H1 (cell line): ENCODE results near the gene CALY. TPM values are rescaled to one million over a fixed set of nuclear protein-coding genes. Genes with fewer than 3 reads are reported as not detected.

Source experiments
- CTCF ChIA-PET: fragments of 300-600 bp; sonication (Branson Sonifier 250); formaldehyde crosslinking; loops from one replicate; lab custom pipeline; 2021; ENCODE audit not compliant: partially characterized antibody; lab: Charles Lee
- POLR2A ChIA-PET: fragments of 300-600 bp; sonication (Branson Sonifier 250); formaldehyde crosslinking; loops from one replicate; lab custom pipeline; 2021; ENCODE audit warnings: inconsistent platforms; ENCODE audit not compliant: partially characterized antibody; lab: Charles Lee
- DNase-seq, 2 experiments: peaks; one replicate each; pipeline versions ENCODE4 v3.0.0 to v3.0.0-alpha.2; 2010 to 2022; ENCODE audit warnings: low spot score in 2 of 2, low read depth in 1 of 2, mixed read lengths in 1 of 2
- FAIRE-seq: peaks from 2 replicates; lab custom pipeline; 2011; peaks lifted over from hg19 to GRCh38; lab: Jason Lieb, UNC
- H2AFZ ChIP-seq: 2 replicates; pipeline ENCODE4 v1.8.1; 2012; ENCODE audit warnings: low read length, inconsistent platforms
- H2AK5ac ChIP-seq: 2 replicates; pipeline ENCODE4 v1.6.1; 2013; ENCODE audit warnings: low read depth, low read length
- H2BK120ac ChIP-seq: replicated peaks from 2 replicates; pipeline ENCODE3; 2013; ENCODE audit warnings: low read depth, low read length, inconsistent platforms
- H2BK12ac ChIP-seq: 2 replicates; pipeline ENCODE4 v1.6.1; 2013; ENCODE audit warnings: low read depth, low read length
- H2BK15ac ChIP-seq: 2 replicates; pipeline ENCODE4 v1.6.1; 2013; ENCODE audit warnings: low read length
- H2BK20ac ChIP-seq: 2 replicates; pipeline ENCODE4 v1.6.1; 2013; ENCODE audit warnings: low read length
- H2BK5ac ChIP-seq: 2 replicates; pipeline ENCODE4 v1.6.1; 2013; ENCODE audit warnings: low read depth, low read length
- H3K14ac ChIP-seq: 2 replicates; pipeline ENCODE4 v1.6.1; 2013; ENCODE audit warnings: inconsistent platforms; ENCODE audit not compliant: insufficient read length
- H3K18ac ChIP-seq: 2 replicates; pipeline ENCODE4 v1.6.1; 2013; ENCODE audit warnings: low read length; ENCODE audit errors: extremely low read depth
- H3K23ac ChIP-seq: 2 replicates; pipeline ENCODE4 v1.6.1; 2013; ENCODE audit warnings: inconsistent platforms; ENCODE audit not compliant: insufficient read length
- H3K23me2 ChIP-seq: 2 replicates; pipeline ENCODE4 v1.6.1; 2013; ENCODE audit warnings: low read depth, low read length
- H3K27ac ChIP-seq: 2 replicates; pipeline ENCODE4 v1.6.1; 2011; ENCODE audit warnings: low read depth, low read length, inconsistent platforms
- H3K27me3 ChIP-seq, 4 experiments: replicated peaks in 1 of 4; 1 replicate in 1 of 4; 2 replicates in 3 of 4; pipeline versions ENCODE4 v1.6.1 to v1.8.1; 2011 to 2013; ENCODE audit warnings: low read length in 3 of 4, mild to moderate bottlenecking in 3 of 4, inconsistent platforms in 2 of 4, mixed read lengths in 2 of 4, moderate library complexity in 1 of 4; ENCODE audit not compliant: control insufficient read depth in 3 of 4, insufficient read depth in 3 of 4; ENCODE audit errors: extremely low read depth in 1 of 4
- H3K36me3 ChIP-seq, 4 experiments: 2 replicates each; pipeline versions ENCODE4 v1.6.1 to v1.8.1; 2011 to 2013; ENCODE audit warnings: mild to moderate bottlenecking in 4 of 4, low read length in 3 of 4, moderate library complexity in 2 of 4, control low read depth in 1 of 4, inconsistent platforms in 1 of 4; ENCODE audit not compliant: insufficient read depth in 4 of 4, control insufficient read depth in 2 of 4
- H3K4ac ChIP-seq: replicated peaks from 2 replicates; pipeline ENCODE3; 2013; ENCODE audit warnings: low read length, low read depth, mixed read lengths, inconsistent platforms; ENCODE audit not compliant: insufficient read length
- H3K4me1 ChIP-seq, 4 experiments: replicated peaks in 1 of 4; 1 replicate in 1 of 4; 2 replicates in 3 of 4; pipeline versions ENCODE4 v1.6.1 to v1.8.1; 2011 to 2013; ENCODE audit warnings: low read length in 3 of 4, inconsistent platforms in 2 of 4, mixed read lengths in 1 of 4; ENCODE audit not compliant: insufficient read depth in 4 of 4, control insufficient read depth in 3 of 4
- H3K4me2 ChIP-seq, 2 experiments: 2 replicates each; pipeline versions ENCODE4 v1.6.1 to v1.8.1; 2011 to 2013; ENCODE audit warnings: low read depth in 2 of 2, low read length in 2 of 2, control low read depth in 1 of 2, inconsistent platforms in 1 of 2, mild to moderate bottlenecking in 1 of 2; ENCODE audit not compliant: insufficient read depth in 1 of 2
- H3K4me3 ChIP-seq, 4 experiments: fragments of 200-600, 300-600 bp in 1 of 4; sonication (generic), shearing (Covaris generic), sonication (Bioruptor Twin) in 1 of 4; 2 replicates each; pipeline versions ENCODE4 v1.5.1 to v1.8.1; 2011 to 2016; ENCODE audit warnings: low read length in 4 of 4, low read depth in 3 of 4, control low read depth in 2 of 4, inconsistent platforms in 2 of 4, mild to moderate bottlenecking in 2 of 4, mixed read lengths in 1 of 4, moderate library complexity in 1 of 4; ENCODE audit not compliant: insufficient read depth in 2 of 4; ENCODE audit errors: extremely low read depth in 1 of 4
- H3K56ac ChIP-seq: replicated peaks from 2 replicates; pipeline ENCODE3; 2013; ENCODE audit warnings: low read depth, mild to moderate bottlenecking, mixed read lengths, low read length, inconsistent platforms; ENCODE audit not compliant: insufficient read length
- H3K79me1 ChIP-seq: 2 replicates; pipeline ENCODE4 v1.6.1; 2013; ENCODE audit warnings: low read depth, low read length, control low read depth
- H3K79me2 ChIP-seq, 2 experiments: 2 replicates each; pipeline versions ENCODE4 v1.6.1 to v1.8.1; 2012 to 2013; ENCODE audit warnings: low read length in 2 of 2, mild to moderate bottlenecking in 2 of 2, inconsistent platforms in 1 of 2; ENCODE audit not compliant: insufficient read depth in 2 of 2, control insufficient read depth in 1 of 2
- H3K9ac ChIP-seq, 4 experiments: replicated peaks in 1 of 4; 1 replicate in 1 of 4; 2 replicates in 3 of 4; pipeline versions ENCODE4 v1.6.1 to v1.8.1; 2011 to 2013; ENCODE audit warnings: low read depth in 3 of 4, low read length in 3 of 4, control low read depth in 2 of 4, mild to moderate bottlenecking in 2 of 4, moderate library complexity in 2 of 4, inconsistent platforms in 1 of 4; ENCODE audit errors: extremely low read depth in 1 of 4
- H3K9me3 ChIP-seq, 2 experiments: 2 replicates each; pipeline versions ENCODE4 v1.6.1 to v1.8.1; 2012 to 2013; ENCODE audit warnings: mild to moderate bottlenecking in 2 of 2, moderate library complexity in 2 of 2, control low read depth in 1 of 2, inconsistent platforms in 1 of 2, low read depth in 1 of 2, low read length in 1 of 2, mixed read lengths in 1 of 2; ENCODE audit not compliant: insufficient read depth in 2 of 2
- H4K20me1 ChIP-seq, 2 experiments: replicated peaks in 1 of 2; 2 replicates each; pipeline versions ENCODE3 to v1.8.1; 2011 to 2013; ENCODE audit warnings: inconsistent platforms in 2 of 2, low read length in 2 of 2, mild to moderate bottlenecking in 1 of 2; ENCODE audit not compliant: insufficient read depth in 2 of 2, control insufficient read depth in 1 of 2
- H4K5ac ChIP-seq: 2 replicates; pipeline ENCODE4 v1.6.1; 2013; ENCODE audit warnings: low read length, low read depth, mixed read lengths, inconsistent platforms; ENCODE audit not compliant: insufficient read length
- H4K8ac ChIP-seq: 2 replicates; pipeline ENCODE4 v1.8.0; 2013; ENCODE audit warnings: mild to moderate bottlenecking, moderate library complexity, low read length, inconsistent platforms; ENCODE audit not compliant: insufficient read depth; ENCODE audit errors: extremely low read depth
- H4K91ac ChIP-seq: replicated peaks from 2 replicates; pipeline ENCODE3; 2013; ENCODE audit warnings: low read length, mixed read lengths, inconsistent platforms; ENCODE audit not compliant: insufficient read length
- BRCA1 ChIP-seq: IDR thresholded peaks from 2 replicates; pipeline ENCODE4 v1.6.1; 2012; ENCODE audit warnings: low read depth, low read length, improper control_type of control experiment
- CREB1 ChIP-seq: IDR thresholded peaks from 2 replicates; pipeline ENCODE4 v1.6.1; 2012; ENCODE audit warnings: inconsistent platforms
- GABPA ChIP-seq: IDR thresholded peaks from 2 replicates; pipeline ENCODE4 v1.6.1; 2011; ENCODE audit warnings: mild to moderate bottlenecking, low read length, moderate library complexity, borderline replicate concordance; ENCODE audit not compliant: insufficient read depth
- JUN ChIP-seq: IDR thresholded peaks from 2 replicates; pipeline ENCODE4 v1.6.1; 2011; ENCODE audit warnings: low read depth, mild to moderate bottlenecking, improper control_type of control experiment, low read length
- KDM4A ChIP-seq: IDR thresholded peaks from one replicate; pipeline ENCODE4 v1.7.1; 2012; ENCODE audit warnings: low read depth, mild to moderate bottlenecking, moderate library complexity, low read length, inconsistent platforms; ENCODE audit not compliant: severe bottlenecking
- RAD21 ChIP-seq, 2 experiments: IDR thresholded peaks in 1 of 2; conservative IDR thresholded peaks in 1 of 2; 2 replicates each; pipeline ENCODE4 v1.6.1; 2011; ENCODE audit warnings: low read depth in 2 of 2, low read length in 2 of 2, improper control_type of control experiment in 1 of 2, inconsistent platforms in 1 of 2, mild to moderate bottlenecking in 1 of 2, moderate library complexity in 1 of 2
- SIX5 ChIP-seq: IDR thresholded peaks from 2 replicates; pipeline ENCODE4 v1.6.1; 2011; ENCODE audit warnings: mild to moderate bottlenecking, low read depth, low read length
- SP1 ChIP-seq: IDR thresholded peaks from 2 replicates; pipeline ENCODE4 v1.6.1; 2011; ENCODE audit warnings: low read depth, low read length
- SUZ12 ChIP-seq: fragments of 200-600 bp; sonication (generic); IDR thresholded peaks from 2 replicates; pipeline ENCODE4 v1.6.1; 2012; ENCODE audit warnings: mild to moderate bottlenecking, inconsistent platforms, low read length, moderate library complexity, mixed read lengths
- TCF12 ChIP-seq: IDR thresholded peaks from 2 replicates; pipeline ENCODE4 v1.6.1; 2011; ENCODE audit warnings: low read depth, mild to moderate bottlenecking, low read length
- ZNF274 ChIP-seq: IDR thresholded peaks from 2 replicates; pipeline ENCODE4 v1.7.0; 2012; ENCODE audit warnings: low read length, borderline replicate concordance; ENCODE audit errors: extremely low read depth
- WGBS, 2 experiments: shearing (Covaris generic) in 1 of 2; methylation state at CpG; one replicate each; pipeline versions ENCODE4 v1.1.6 to v1.1.7; 2013 to 2015; ENCODE audit warnings: low lambda C conversion rate in 2 of 2, mixed read lengths in 2 of 2, inconsistent platforms in 1 of 2, low coverage in 1 of 2, missing lambda C conversion rate in 1 of 2; ENCODE audit not compliant: insufficient replicate concordance in 2 of 2, insufficient coverage in 1 of 2, insufficient read length in 1 of 2; ENCODE audit errors: extremely low coverage in 1 of 2, missing lambda C conversion rate in 1 of 2; 5-methylcytosine and 5-hydroxymethylcytosine counted together
- polyA plus RNA-seq, 7 experiments: library from polyadenylated mRNA; depleted of rRNA in 3 of 7; stranded (reverse) in 5 of 7; unstranded in 2 of 7; fragments of >200 nt in 5 of 7; fragments of 200-250 nt in 2 of 7; gene quantifications; 1 replicate in 5 of 7; 2 replicates in 1 of 7; 4 replicates in 1 of 7; pipeline versions ENCODE4 v1.2.1 to v1.2.3, GENCODE V29; 2011 to 2013; ENCODE audit warnings: missing spikeins in 2 of 7, mixed read lengths in 2 of 7
- total RNA-seq: library from RNA; stranded (reverse); fragmentation: NEBNext Ultra II Directional; extraction: Animal tissue kit (Norgen Biotek cat#: 25700); gene quantifications from 2 replicates; pipeline ENCODE4 v1.2.1, GENCODE V29; 2021
- TF ChIP-seq, protein P1 (sequence below): IDR thresholded peaks from 2 replicates; pipeline ENCODE4 v1.6.1; 2012; ENCODE audit warnings: low read length, inconsistent platforms

CALY gene
- total and polyA plus RNA-seq, 2 of the 8 experiments (the other 6 are each of a cell fraction or from before 2014, with no cell fraction given) = 1.3 to 1.5 TPM

DNA sequence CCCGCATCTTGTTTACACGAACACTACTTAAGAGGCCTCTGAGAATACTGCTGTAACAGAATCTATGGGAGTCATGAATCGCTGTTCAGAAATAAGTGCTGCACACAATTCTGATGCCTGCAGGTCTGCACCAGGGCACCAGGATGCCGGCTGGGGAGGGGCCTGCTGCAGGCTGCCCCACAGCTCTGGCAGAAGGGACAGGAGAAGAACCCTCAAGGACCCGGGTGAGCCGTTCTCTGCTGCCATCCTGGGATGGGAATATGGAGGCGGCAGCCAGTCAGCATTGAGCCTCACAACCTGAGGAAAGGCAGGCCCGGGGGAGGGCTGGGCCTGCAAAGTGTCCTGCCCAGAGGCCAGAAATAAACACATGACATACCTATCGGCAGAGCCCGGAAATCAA, 39.2 kb downstream of the CALY start:
- Histone ChIP-seq H2BK5ac (no peak overlapping the region), H4K8ac (no peak overlapping the region), H3K23me2 (no peaks in the 10 kb centered on the region; the same call in 1 of the 2 replicates), H2BK12ac (no peak overlapping the region), H4K5ac (no peak overlapping the region), H3K9me3 (no peaks in the 10 kb centered on the region), H3K36me3 (peaks cover 26 to 60% (median 48%) of the 10 kb centered on the region in 4 experiments), H3K14ac (no peak overlapping the region), H2BK120ac (no peak overlapping the region), H4K20me1 (peaks cover 0 to 8% of the 10 kb centered on the region in 2 experiments), H2AFZ (no peak overlapping the region), H3K27ac (no peak overlapping the region), H3K9ac (no peak overlapping the region), H2AK5ac (no peak overlapping the region), H3K27me3 (no peaks in the 10 kb centered on the region), H3K4me1 (no peaks in the 10 kb centered on the region), H4K91ac (no peak overlapping the region), H3K79me2 (peaks cover 0 to 2% of the 10 kb centered on the region in 2 experiments; a peak in 1 of 4 replicates), H2BK15ac (no peak overlapping the region), H3K4me3 (no peak overlapping the region), H3K79me1 (peaks cover 2% of the 10 kb centered on the region), H3K56ac (no peak overlapping the region), H3K4me2 (no peak overlapping the region), H3K4ac (no peak overlapping the region), H3K23ac (no peak overlapping the region), H3K18ac (no peak overlapping the region), H2BK20ac (no peak overlapping the region)
- ChIA-PET POLR2A (no interaction called here), CTCF (interaction anchor here (1.4 kb wide), 1 partner anchor 10 kb away, joined by 3 read pairs; no protein-coding TSS in a partner anchor)
- FAIRE-seq = no peak
- 85% methylated on average over 10 of the region's 10 CpGs; no CpG with 5 or more reads in 1 of the 2 experiments for WGBS, 2 experiments
- DNase-seq = no peak
- TF ChIP-seq GABPA (no peak), JUN (no peak), BRCA1 (no peak), KDM4A (no peak), CREB1 (no peak), SUZ12 (no peak), ZNF274 (no peak), RAD21 (IDR thresholded peaks at IDR 0.05 in 1 of 2, conservative IDR thresholded peaks at IDR 0.05 in 1 of 2; ENCODE audit: low read depth in 2 of 2, low read length in 2 of 2) (no peak), SIX5 (no peak), TCF12 (no peak), SP1 (no peak)
- TF ChIP-seq, protein P1, sequence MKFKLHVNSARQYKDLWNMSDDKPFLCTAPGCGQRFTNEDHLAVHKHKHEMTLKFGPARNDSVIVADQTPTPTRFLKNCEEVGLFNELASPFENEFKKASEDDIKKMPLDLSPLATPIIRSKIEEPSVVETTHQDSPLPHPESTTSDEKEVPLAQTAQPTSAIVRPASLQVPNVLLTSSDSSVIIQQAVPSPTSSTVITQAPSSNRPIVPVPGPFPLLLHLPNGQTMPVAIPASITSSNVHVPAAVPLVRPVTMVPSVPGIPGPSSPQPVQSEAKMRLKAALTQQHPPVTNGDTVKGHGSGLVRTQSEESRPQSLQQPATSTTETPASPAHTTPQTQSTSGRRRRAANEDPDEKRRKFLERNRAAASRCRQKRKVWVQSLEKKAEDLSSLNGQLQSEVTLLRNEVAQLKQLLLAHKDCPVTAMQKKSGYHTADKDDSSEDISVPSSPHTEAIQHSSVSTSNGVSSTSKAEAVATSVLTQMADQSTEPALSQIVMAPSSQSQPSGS = no peak
